ENCODE data around the gene ZBTB39. TPM values are rescaled to one million over a fixed set of nuclear protein-coding genes. Genes with fewer than 3 reads are reported as not detected.

Gene ZBTB39
- total RNA-seq, 2 experiments from 2014 or later, result 6.4 to 6.6 TPM

GRCh38 chr12:56957229-56958052 is 48.9 kb downstream of the ZBTB39 start, which contains the start of gene RDH16:
Gene RDH16 (minus strand): TSS chr12:56957608. CDS start chr12:56957462, 146 bp downstream.
- POLR2A ChIA-PET, result no interaction called here
- Mint-ChIP-seq H3K36me3 (ENCODE audit: low read depth) (no peaks in the 10 kb centered on the region), H3K4me3 (no peak within 1 kb of the TSS), H3K27me3 (no peaks in the 10 kb centered on the region), H3K9me3 (ENCODE audit: low read depth) (peaks cover 2% of the 10 kb centered on the region), H3K4me1 (no peaks in the 10 kb centered on the region), H3K27ac (no peak within 1 kb of the TSS)
- ATAC-seq (no peak), DNase-seq (no peak)
- intact Hi-C loops (cut with DNase I, micrococcal nuclease), result no loop called here
- CTCF ChIA-PET, result no interaction called here

GRCh38 chr12:56955631-56956256 is 50.6 kb downstream of the ZBTB39 start:
- H3K9me3 Mint-ChIP-seq (ENCODE audit: low read depth), result peaks cover 2% of the 10 kb centered on the region

GRCh38 chr12:56954958-56955355 is 51.4 kb downstream of the ZBTB39 start:
- intact Hi-C loops (cut with DNase I, micrococcal nuclease), result no loop called here
- Mint-ChIP-seq H3K27ac (no peak overlapping the region), H3K36me3 (ENCODE audit: low read depth) (no peaks in the 10 kb centered on the region), H3K4me1 (no peaks in the 10 kb centered on the region), H3K4me3 (no peak overlapping the region), H3K9me3 (ENCODE audit: low read depth) (peaks cover 2% of the 10 kb centered on the region), H3K27me3 (no peaks in the 10 kb centered on the region)
- DNase-seq, result no peak
- ChIA-PET POLR2A (no interaction called here), CTCF (no interaction called here)
- ATAC-seq, result no peak

More at GRCh38 chr12:56955631-56956256, 50.6 kb downstream of the ZBTB39 start:
- ChIA-PET POLR2A (no interaction called here), CTCF (no interaction called here)
- ATAC-seq (no peak), DNase-seq (no peak)
- Mint-ChIP-seq H3K4me3 (no peak overlapping the region), H3K36me3 (ENCODE audit: low read depth) (no peaks in the 10 kb centered on the region), H3K27ac (no peak overlapping the region), H3K4me1 (no peaks in the 10 kb centered on the region), H3K27me3 (no peaks in the 10 kb centered on the region)
- intact Hi-C loops (cut with DNase I, micrococcal nuclease), result no loop called here

- no peaks in the 10 kb centered on the region for H3K36me3 Mint-ChIP-seq (ENCODE audit: low read depth)
- no peak overlapping the region for H3K4me3 Mint-ChIP-seq
- intact Hi-C loops (cut with DNase I, micrococcal nuclease), result no loop called here
- H3K9me3 Mint-ChIP-seq (ENCODE audit: low read depth), result no peaks in the 10 kb centered on the region
- no peak for DNase-seq
- ChIA-PET POLR2A (no interaction called here), CTCF (no interaction called here)
- no peaks in the 10 kb centered on the region for H3K27me3 Mint-ChIP-seq
- ATAC-seq, result no peak
- H3K27ac Mint-ChIP-seq, result no peak overlapping the region
- no peaks in the 10 kb centered on the region for H3K4me1 Mint-ChIP-seq
Observed at GRCh38 chr12:56954057-56954957, 52.0 kb downstream of the ZBTB39 start.

- POLR2A ChIA-PET, result no interaction called here
- no peaks in the 10 kb centered on the region for H3K9me3 Mint-ChIP-seq (ENCODE audit: low read depth)
- ATAC-seq, result no peak
- no peak overlapping the region for H3K27ac Mint-ChIP-seq
- DNase-seq, result no peak
- intact Hi-C loops (cut with DNase I, micrococcal nuclease), result no loop called here
- CTCF ChIA-PET, result no interaction called here
- H3K27me3 Mint-ChIP-seq, result no peaks in the 10 kb centered on the region
- H3K4me1 Mint-ChIP-seq, result no peaks in the 10 kb centered on the region
- no peaks in the 10 kb centered on the region for H3K36me3 Mint-ChIP-seq (ENCODE audit: low read depth)
- no peak overlapping the region for H3K4me3 Mint-ChIP-seq
Observed at GRCh38 chr12:56953314-56953713, 53.0 kb downstream of the ZBTB39 start.

GRCh38 chr12:56951582-56952339 is 54.6 kb downstream of the ZBTB39 start:
- no peaks in the 10 kb centered on the region for H3K4me1 Mint-ChIP-seq
- no peak overlapping the region for H3K4me3 Mint-ChIP-seq
- no peak for DNase-seq
- POLR2A ChIA-PET, result no interaction called here
- intact Hi-C loops (cut with DNase I, micrococcal nuclease), result no loop called here
- CTCF ChIA-PET, result no interaction called here
- no peaks in the 10 kb centered on the region for H3K27me3 Mint-ChIP-seq
- no peaks in the 10 kb centered on the region for H3K9me3 Mint-ChIP-seq (ENCODE audit: low read depth)
- no peak overlapping the region for H3K27ac Mint-ChIP-seq
- ATAC-seq, result no peak
- H3K36me3 Mint-ChIP-seq (ENCODE audit: low read depth), result no peaks in the 10 kb centered on the region

DNA sequence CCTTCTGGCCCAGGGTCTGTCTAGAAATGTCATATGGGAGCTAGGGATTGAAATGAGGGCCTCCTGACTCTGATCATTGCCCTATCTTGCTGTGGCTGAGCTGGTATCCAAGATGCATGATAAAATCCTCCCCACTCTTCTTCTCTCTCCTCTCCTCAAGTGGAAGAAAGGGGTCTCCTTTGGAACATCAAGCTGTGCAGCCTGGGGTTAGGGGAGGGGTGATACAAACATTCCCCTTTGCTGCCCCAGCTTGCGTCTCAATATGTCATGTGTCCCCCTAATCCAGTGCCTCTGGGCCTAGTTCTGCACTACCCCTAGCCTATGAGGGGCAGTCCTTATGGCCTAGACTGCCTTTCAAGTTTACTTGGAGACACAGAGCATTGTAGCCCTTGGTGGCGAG is 57.5 kb downstream of the ZBTB39 start:
- Mint-ChIP-seq H3K9me3 (ENCODE audit: low read depth) (no peaks in the 10 kb centered on the region), H3K27me3 (no peaks in the 10 kb centered on the region), H3K27ac (no peak overlapping the region), H3K4me1 (no peaks in the 10 kb centered on the region), H3K4me3 (no peak overlapping the region), H3K36me3 (ENCODE audit: low read depth) (no peaks in the 10 kb centered on the region)
- DNase-seq (no peak), ATAC-seq (no peak)
- POLR2A ChIA-PET, result no interaction called here
- CTCF ChIA-PET, result interaction anchor here (2.3 kb wide), 1 partner anchor 11 kb away, joined by 6 read pairs; no protein-coding TSS in a partner anchor
- intact Hi-C loops (cut with DNase I, micrococcal nuclease), result no loop called here

Other genes starting within 250 kb of the ZBTB39 start
- gene HSD17B6, start 243.2 kb downstream of the ZBTB39 start, total RNA-seq, result 1 to 10 TPM; 2.6 to 5.1 TPM
- not detected for gene SDR9C7, start 72.1 kb downstream of the ZBTB39 start, total RNA-seq
- under 1 TPM; 0.18 to 0.32 TPM for gene RDH16, start 48.9 kb downstream of the ZBTB39 start, total RNA-seq
- under 1 TPM; 0.37 to 0.63 TPM for gene TAC3, start 10.0 kb upstream of the ZBTB39 start, total RNA-seq
- gene MYO1A, start 43.6 kb upstream of the ZBTB39 start, total RNA-seq, result 1 to 10 TPM; 2.4 to 2.6 TPM
- 10 to 100 TPM; 79.0 to 81.1 TPM for gene NEMP1, start 72.2 kb upstream of the ZBTB39 start, total RNA-seq
- 10 to 100 TPM; 46.8 to 48.6 TPM for gene NAB2, start 82.6 kb upstream of the ZBTB39 start, total RNA-seq
- gene STAT6, start 104.8 kb upstream of the ZBTB39 start, total RNA-seq, result 100 to 1,000 TPM; 250 to 288 TPM
- 1 to 10 TPM; 1.8 to 2.7 TPM for gene LRP1, start 121.9 kb upstream of the ZBTB39 start, total RNA-seq
- not detected for gene LRP1-AS, start 141.1 kb upstream of the ZBTB39 start, total RNA-seq
- gene NXPH4, start 210.2 kb upstream of the ZBTB39 start, total RNA-seq, result under 1 TPM; 0.41 to 0.51 TPM
- gene SHMT2, start 223.2 kb upstream of the ZBTB39 start, total RNA-seq, result 100 to 1,000 TPM; 436 to 487 TPM
- gene STAC3, start 244.6 kb upstream of the ZBTB39 start, total RNA-seq, result 1 to 10 TPM; 2.5 to 2.8 TPM